ENCODE measurements around the gene RRAD.
"Not testable (repeated sequence)": the region's sequence is repeated elsewhere in the genome, so short reads cannot be mapped to it uniquely, and the experiment has no call there.

Gene RRAD

DNA sequence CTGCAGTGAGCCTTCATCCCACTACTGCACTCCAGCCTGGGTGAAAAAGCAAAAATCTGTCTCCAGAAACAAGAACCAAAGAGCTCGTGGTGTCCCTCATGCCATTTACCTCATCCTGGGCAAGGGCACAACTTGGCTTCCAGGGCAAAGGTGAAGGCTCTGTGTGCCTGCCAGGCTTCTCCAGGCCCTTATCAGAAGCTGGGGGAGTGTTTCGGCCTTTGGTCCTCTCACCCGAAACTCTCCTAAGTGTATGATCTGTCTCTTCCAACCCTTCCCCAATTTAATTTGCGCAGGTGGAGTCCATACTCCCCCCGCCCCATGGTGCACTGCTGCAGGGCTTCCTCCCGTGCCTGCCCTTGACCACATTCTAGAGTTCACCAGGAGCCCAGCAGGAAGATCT is 11.1 kb upstream of the RRAD start:
- DNase-seq: no peak
- peaks cover 38% of the 10 kb centered on the region for H3K4me1 ChIP-seq (ENCODE audit: insufficient read depth, low read length)

DNA sequence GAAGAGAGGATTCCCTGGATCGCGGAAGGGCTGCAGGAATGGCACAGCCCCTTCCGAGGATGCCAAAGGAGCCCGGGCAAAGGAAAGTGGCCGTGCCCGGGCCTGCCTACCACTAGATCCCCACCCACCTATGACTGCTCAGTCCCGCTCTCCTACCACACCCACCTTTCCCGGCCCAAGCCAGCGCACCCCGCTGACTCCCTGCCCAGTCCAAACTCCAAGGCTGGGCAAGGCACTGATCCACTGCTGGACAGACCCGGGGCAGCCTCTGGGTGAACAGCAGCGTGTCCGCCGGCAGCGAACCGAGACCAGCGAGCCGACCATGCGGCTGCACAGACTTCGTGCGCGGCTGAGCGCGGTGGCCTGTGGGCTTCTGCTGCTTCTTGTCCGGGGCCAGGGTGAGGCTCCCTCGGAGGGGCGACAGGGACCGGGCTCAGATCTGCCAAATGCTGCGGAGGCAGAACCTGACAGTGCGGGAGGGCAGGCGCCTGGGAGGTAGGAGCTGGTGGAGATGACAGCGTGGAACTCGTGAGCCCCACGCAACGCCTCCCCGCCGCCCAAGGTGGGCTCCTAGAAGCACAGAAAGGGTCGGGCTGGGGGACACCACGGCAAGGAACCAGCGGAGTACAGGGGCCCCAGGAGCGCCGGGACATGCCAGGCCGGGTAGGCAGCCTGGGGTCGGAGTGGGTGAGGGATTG is 10.1 kb upstream of the RRAD start, which contains the start of gene CES2:
TSS of gene CES2 (plus strand) at position 203 of the 698 bp plus-strand sequence. CDS start at position 323, 120 bp downstream.
- Histone ChIP-seq H2AFZ (ENCODE audit: low read depth, low read length) (peak within 1 kb of the TSS; percentile 96), H3K9ac (ENCODE audit: low read depth, low read length) (peak within 1 kb of the TSS; percentile 98), H3K27ac (ENCODE audit: low read length) (peak within 1 kb of the TSS; percentile 90), H3K27me3 (ENCODE audit: insufficient read depth, low read length, poor library complexity) (no peaks in the 10 kb centered on the region), H3K4me1 (ENCODE audit: insufficient read depth, low read length) (peaks cover 38% of the 10 kb centered on the region), H3K4me3 (ENCODE audit: low read depth in 1 of 2, low read length in 2 of 2) (peak within 1 kb of the TSS; percentile 96 to 97), H3K9me3 (ENCODE audit: insufficient read depth, low read length, severe bottlenecking) (no peaks in the 10 kb centered on the region), H4K20me1 (ENCODE audit: insufficient read depth, low read length) (peaks cover 14% of the 10 kb centered on the region), H3K36me3 (ENCODE audit: insufficient read depth, low read length) (peaks cover 40% of the 10 kb centered on the region), H3K4me2 (ENCODE audit: insufficient read depth, low read length) (peak within 1 kb of the TSS; percentile 97), H3K79me2 (ENCODE audit: insufficient read depth, low read length) (peaks cover 49% of the 10 kb centered on the region)
- ATAC-seq (ENCODE audit: insufficient read depth, low read depth) (no peak), DNase-seq (no peak)
- TF ChIP-seq EZH2 (IDR thresholded peaks at IDR 0.05; ENCODE audit: borderline replicate concordance, low read depth, low read length, severe bottlenecking): no peak
- TF ChIP-seq, protein P1, sequence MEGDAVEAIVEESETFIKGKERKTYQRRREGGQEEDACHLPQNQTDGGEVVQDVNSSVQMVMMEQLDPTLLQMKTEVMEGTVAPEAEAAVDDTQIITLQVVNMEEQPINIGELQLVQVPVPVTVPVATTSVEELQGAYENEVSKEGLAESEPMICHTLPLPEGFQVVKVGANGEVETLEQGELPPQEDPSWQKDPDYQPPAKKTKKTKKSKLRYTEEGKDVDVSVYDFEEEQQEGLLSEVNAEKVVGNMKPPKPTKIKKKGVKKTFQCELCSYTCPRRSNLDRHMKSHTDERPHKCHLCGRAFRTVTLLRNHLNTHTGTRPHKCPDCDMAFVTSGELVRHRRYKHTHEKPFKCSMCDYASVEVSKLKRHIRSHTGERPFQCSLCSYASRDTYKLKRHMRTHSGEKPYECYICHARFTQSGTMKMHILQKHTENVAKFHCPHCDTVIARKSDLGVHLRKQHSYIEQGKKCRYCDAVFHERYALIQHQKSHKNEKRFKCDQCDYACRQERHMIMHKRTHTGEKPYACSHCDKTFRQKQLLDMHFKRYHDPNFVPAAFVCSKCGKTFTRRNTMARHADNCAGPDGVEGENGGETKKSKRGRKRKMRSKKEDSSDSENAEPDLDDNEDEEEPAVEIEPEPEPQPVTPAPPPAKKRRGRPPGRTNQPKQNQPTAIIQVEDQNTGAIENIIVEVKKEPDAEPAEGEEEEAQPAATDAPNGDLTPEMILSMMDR (IDR thresholded peaks at IDR 0.05; ENCODE audit: borderline replicate concordance, extremely low read depth, low read length, poor library complexity, severe bottlenecking): no peak

More for the DNA sequence above, 11.1 kb upstream of the RRAD start:
- Histone ChIP-seq H3K27ac (ENCODE audit: low read length) (no peak overlapping the region), H3K9ac (ENCODE audit: low read depth, low read length) (no peak overlapping the region), H3K4me3 (ENCODE audit: low read depth in 1 of 2, low read length in 2 of 2) (no peak overlapping the region; a peak in 1 of 4 replicates), H3K27me3 (ENCODE audit: insufficient read depth, low read length, poor library complexity) (no peaks in the 10 kb centered on the region), H3K36me3 (ENCODE audit: insufficient read depth, low read length) (peaks cover 50% of the 10 kb centered on the region), H3K4me2 (ENCODE audit: insufficient read depth, low read length) (peak overlapping the region; percentile 97), H3K79me2 (ENCODE audit: insufficient read depth, low read length) (peaks cover 49% of the 10 kb centered on the region), H2AFZ (ENCODE audit: low read depth, low read length) (no peak overlapping the region), H3K9me3 (ENCODE audit: insufficient read depth, low read length, severe bottlenecking) (no peaks in the 10 kb centered on the region), H4K20me1 (ENCODE audit: insufficient read depth, low read length) (peaks cover 18% of the 10 kb centered on the region)
- TF ChIP-seq, protein P1 (IDR thresholded peaks at IDR 0.05; ENCODE audit: borderline replicate concordance, extremely low read depth, low read length, poor library complexity, severe bottlenecking): no peak
- TF ChIP-seq EZH2 (IDR thresholded peaks at IDR 0.05; ENCODE audit: borderline replicate concordance, low read depth, low read length, severe bottlenecking): no peak
- ATAC-seq (ENCODE audit: insufficient read depth, low read depth): no peak

DNA sequence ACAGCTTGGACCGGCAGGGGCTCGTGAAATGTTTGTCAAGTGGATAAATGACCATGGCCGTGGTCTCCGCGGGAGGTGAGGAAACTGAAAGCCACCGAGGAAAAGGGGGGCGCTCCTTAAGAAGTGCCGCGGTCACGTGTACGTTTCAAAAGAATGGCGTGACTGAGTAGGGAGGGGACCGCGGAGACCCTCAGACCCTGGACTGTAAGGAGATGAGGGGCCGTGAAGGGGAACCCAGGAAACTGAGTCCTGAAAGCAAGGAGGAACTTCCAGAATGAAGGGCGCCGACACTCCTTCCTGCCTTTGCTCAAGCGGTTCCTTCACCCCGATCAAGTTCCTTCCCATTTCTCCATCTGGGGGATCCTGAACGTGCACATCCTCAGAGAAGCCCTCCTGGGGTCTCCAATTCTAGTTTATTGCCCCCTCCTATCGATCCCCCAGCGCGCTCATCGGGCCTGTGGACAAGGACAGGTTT is 9.5 kb upstream of the RRAD start:
- not testable (repeated sequence) for H3K27me3 ChIP-seq (ENCODE audit: insufficient read depth, low read length, poor library complexity); DNase-seq; H3K9me3 ChIP-seq (ENCODE audit: insufficient read depth, low read length, severe bottlenecking)
- H3K4me1 ChIP-seq (ENCODE audit: insufficient read depth, low read length): peaks cover 38% of the 10 kb centered on the region
- peaks cover 13% of the 10 kb centered on the region for H4K20me1 ChIP-seq (ENCODE audit: insufficient read depth, low read length)
- ATAC-seq (ENCODE audit: insufficient read depth, low read depth): peak; percentile 9; the same call in 2 of the 3 replicates
- peaks cover 49% of the 10 kb centered on the region for H3K79me2 ChIP-seq (ENCODE audit: insufficient read depth, low read length)
- peaks cover 34% of the 10 kb centered on the region for H3K36me3 ChIP-seq (ENCODE audit: insufficient read depth, low read length)
- H3K27ac ChIP-seq (ENCODE audit: low read length): peak overlapping the region; percentile 90
- H2AFZ ChIP-seq (ENCODE audit: low read depth, low read length): peak overlapping the region; percentile 96
- peak overlapping the region; percentile 97 for H3K4me2 ChIP-seq (ENCODE audit: insufficient read depth, low read length)
- H3K4me3 ChIP-seq (ENCODE audit: low read depth in 1 of 2, low read length in 2 of 2): peak overlapping the region; percentile 96 to 97
- peak overlapping the region; percentile 98 for H3K9ac ChIP-seq (ENCODE audit: low read depth, low read length)

DNA sequence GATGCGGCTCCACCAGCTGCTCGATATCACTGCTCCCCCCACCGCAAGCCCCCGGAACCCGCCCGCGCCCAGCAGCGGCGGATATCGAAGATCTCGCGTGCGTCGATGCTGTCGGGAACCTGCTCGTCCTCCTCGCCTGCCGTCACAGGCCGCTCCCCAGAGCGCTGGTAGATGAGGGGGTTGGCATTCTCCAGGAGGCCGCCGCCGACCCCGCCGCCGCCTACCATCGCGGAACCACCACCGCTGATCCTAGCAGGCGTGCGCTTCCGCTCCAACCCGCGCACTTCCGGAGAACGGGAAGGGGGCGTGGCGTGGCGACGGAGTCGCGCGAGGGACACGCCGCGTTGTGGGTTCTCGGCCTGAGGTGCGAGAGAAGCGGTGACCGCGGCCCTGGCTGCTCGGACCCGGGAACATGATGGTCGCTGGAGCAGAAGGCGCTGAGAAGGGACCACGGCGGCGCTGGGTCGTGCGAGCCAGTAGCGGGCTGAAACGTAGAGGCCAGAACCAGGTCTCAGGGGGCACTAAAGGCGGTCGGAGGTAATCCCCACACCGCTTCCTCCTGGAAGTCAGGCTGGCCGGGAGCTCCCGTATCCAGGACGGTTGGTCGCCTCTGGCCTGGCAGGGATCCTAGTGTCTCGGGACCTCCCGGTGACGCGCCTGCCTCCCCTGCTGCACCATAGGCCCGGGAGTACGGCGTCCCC is 9.0 kb upstream of the RRAD start, which contains the start of gene CIAO2B:
TSS of gene CIAO2B (minus strand) at position 265 of the 701 bp plus-strand sequence. CDS start at position 227, 38 bp downstream.
- Histone ChIP-seq H3K27ac (ENCODE audit: low read length) (peak within 1 kb of the TSS; percentile 90), H3K79me2 (ENCODE audit: insufficient read depth, low read length) (peaks cover 49% of the 10 kb centered on the region), H3K4me2 (ENCODE audit: insufficient read depth, low read length) (peak within 1 kb of the TSS; percentile 97), H3K9ac (ENCODE audit: low read depth, low read length) (peak within 1 kb of the TSS; percentile 98), H3K4me1 (ENCODE audit: insufficient read depth, low read length) (peaks cover 38% of the 10 kb centered on the region), H3K36me3 (ENCODE audit: insufficient read depth, low read length) (peaks cover 30% of the 10 kb centered on the region), H2AFZ (ENCODE audit: low read depth, low read length) (peak within 1 kb of the TSS; percentile 96), H3K4me3 (ENCODE audit: low read depth in 1 of 2, low read length in 2 of 2) (peak within 1 kb of the TSS; percentile 96 to 97), H3K27me3 (ENCODE audit: insufficient read depth, low read length, poor library complexity) (no peaks in the 10 kb centered on the region), H4K20me1 (ENCODE audit: insufficient read depth, low read length) (peaks cover 13% of the 10 kb centered on the region), H3K9me3 (ENCODE audit: insufficient read depth, low read length, severe bottlenecking) (no peaks in the 10 kb centered on the region)
- no peak for TF ChIP-seq EZH2 (IDR thresholded peaks at IDR 0.05; ENCODE audit: borderline replicate concordance, low read depth, low read length, severe bottlenecking)
- TF ChIP-seq, protein P1 (IDR thresholded peaks at IDR 0.05; ENCODE audit: borderline replicate concordance, extremely low read depth, low read length, poor library complexity, severe bottlenecking): peak; percentile 5
- ATAC-seq (ENCODE audit: insufficient read depth, low read depth) (peak; percentile 88), DNase-seq (peak; percentile 89)
